Common myeloid progenitor, CD34-positive (primary cell): Measurements from ENCODE around the gene ZNF710.
"Not testable (repeated sequence)": the region's sequence is repeated elsewhere in the genome, so short reads cannot be mapped to it uniquely, and the experiment has no call there.

Experiments
- CTCF ChIA-PET: fragments of 350-600 bp; sonication (Branson Sonifier 250); formaldehyde crosslinking; loops from one replicate; lab custom pipeline; 2021; ENCODE audit warnings: antibody characterized with exemption; lab: Charles Lee
- POLR2A ChIA-PET: fragments of 350-600 bp; sonication (Branson Sonifier 250); formaldehyde crosslinking; loops from one replicate; lab custom pipeline; 2021; ENCODE audit warnings: antibody characterized with exemption; lab: Charles Lee
- DNase-seq, 3 donors: peaks; one replicate each; pipeline versions ENCODE4 v3.0.0 to v3.0.0-alpha.2; 2013
- H3K27ac ChIP-seq, 2 experiments: 1 replicate in 1 of 2; 2 replicates in 1 of 2; pipeline ENCODE4 v1.7.0; 2013; ENCODE audit warnings: inconsistent platforms in 2 of 2, low read length in 2 of 2, mild to moderate bottlenecking in 2 of 2, low read depth in 1 of 2, moderate library complexity in 1 of 2; ENCODE audit not compliant: severe bottlenecking in 2 of 2, insufficient read depth in 1 of 2, poor library complexity in 1 of 2
- H3K27me3 ChIP-seq, 5 experiments: replicated peaks in 2 of 5; 1 replicate in 3 of 5; 2 replicates in 2 of 5; pipeline versions ENCODE4 v1.6.1 to v1.7.0; 2013; ENCODE audit warnings: low read length in 4 of 5, mild to moderate bottlenecking in 2 of 5, moderate library complexity in 2 of 5, inconsistent platforms in 1 of 5; ENCODE audit not compliant: insufficient read depth in 5 of 5, control insufficient read depth in 4 of 5
- H3K36me3 ChIP-seq, 4 experiments: 1 replicate in 2 of 4; 2 replicates in 2 of 4; pipeline versions ENCODE4 v1.6.1 to v1.7.0; 2013; ENCODE audit warnings: low read length in 3 of 4, control low read depth in 1 of 4, mild to moderate bottlenecking in 1 of 4; ENCODE audit not compliant: control insufficient read depth in 4 of 4, insufficient read depth in 4 of 4
- H3K4me1 ChIP-seq, 4 experiments: 1 replicate in 3 of 4; 2 replicates in 1 of 4; pipeline versions ENCODE4 v1.6.1 to v1.7.1; 2013; ENCODE audit warnings: low read length in 3 of 4, mild to moderate bottlenecking in 3 of 4, control low read depth in 1 of 4, inconsistent platforms in 1 of 4, moderate library complexity in 1 of 4; ENCODE audit not compliant: control insufficient read depth in 4 of 4, insufficient read depth in 4 of 4; ENCODE audit errors: control extremely low read depth in 1 of 4
- H3K4me3 ChIP-seq, 7 experiments: 1 replicate in 4 of 7; 2 replicates in 3 of 7; pipeline versions ENCODE4 v1.5.1 to v1.7.0; 2013; ENCODE audit warnings: mild to moderate bottlenecking in 7 of 7, low read length in 6 of 7, moderate library complexity in 6 of 7, inconsistent platforms in 2 of 7, low read depth in 2 of 7, control low read depth in 1 of 7; ENCODE audit not compliant: insufficient read depth in 4 of 7, control insufficient read depth in 1 of 7; ENCODE audit errors: extremely low read depth in 1 of 7
- H3K9me3 ChIP-seq, 5 experiments: 1 replicate in 4 of 5; 2 replicates in 1 of 5; pipeline versions ENCODE4 v1.6.1 to v1.7.1; 2013; ENCODE audit warnings: low read length in 4 of 5, mild to moderate bottlenecking in 2 of 5, inconsistent platforms in 1 of 5, low read depth in 1 of 5, moderate library complexity in 1 of 5; ENCODE audit not compliant: control insufficient read depth in 4 of 5, insufficient read depth in 2 of 5; ENCODE audit errors: control extremely low read depth in 1 of 5
- WGBS: methylation state at CpG from one replicate; pipeline ENCODE4 v1.1.5; 2013; ENCODE audit not compliant: insufficient coverage; 5-methylcytosine and 5-hydroxymethylcytosine counted together

The ZNF710 gene

GRCh38 chr15:89977836-89978235 is 23.3 kb upstream of the ZNF710 start:
- H3K27me3 ChIP-seq, H3K36me3 ChIP-seq, DNase-seq, H3K4me3 ChIP-seq, CTCF ChIA-PET, H3K27ac ChIP-seq, H3K9me3 ChIP-seq, POLR2A ChIA-PET: not testable (repeated sequence)
- WGBS = 96% methylated on average over 7 of the region's 31 CpGs
- H3K4me1 ChIP-seq = peaks cover 4 to 29% (median 19%) of the 10 kb centered on the region in 4 experiments

DNA sequence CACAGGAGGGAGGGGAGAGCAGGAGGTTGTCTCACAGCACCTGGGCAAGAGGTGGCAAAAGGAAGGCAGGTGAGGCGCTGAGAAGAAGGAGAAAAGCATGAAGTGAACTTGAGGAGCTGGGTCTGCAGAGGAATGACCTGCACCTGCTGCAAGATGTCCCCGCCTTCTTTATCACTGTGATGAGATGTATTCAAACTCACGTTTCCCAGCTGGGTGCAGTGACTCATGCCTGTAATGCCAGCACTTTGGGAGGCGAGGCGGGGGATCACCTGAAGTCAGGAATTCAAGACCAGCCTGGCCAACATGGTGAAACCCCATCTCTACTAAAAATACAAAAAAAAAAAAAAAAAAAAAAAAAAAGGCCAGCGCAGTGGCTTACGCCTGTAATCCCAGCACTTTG is 22.2 kb upstream of the ZNF710 start:
- peaks cover 0 to 5% (median 0%) of the 10 kb centered on the region in 5 experiments for H3K9me3 ChIP-seq
- no peak overlapping the region for H3K27ac ChIP-seq
- peaks cover 4 to 26% (median 18%) of the 10 kb centered on the region in 4 experiments for H3K4me1 ChIP-seq
- no peak overlapping the region for H3K4me3 ChIP-seq
- H3K27me3 ChIP-seq = no peaks in the 10 kb centered on the region
- ChIA-PET POLR2A (no interaction called here), CTCF (interaction anchor here (0.7 kb wide), 1 partner anchor 8 kb away, joined by 3 read pairs; no protein-coding TSS in a partner anchor)
- H3K36me3 ChIP-seq = no peaks in the 10 kb centered on the region
- no peak for DNase-seq
- WGBS = 94% methylated on average over 4 of the region's 7 CpGs

- H3K27ac ChIP-seq = no peak overlapping the region
- peaks cover 0 to 6% (median 3%) of the 10 kb centered on the region in 4 experiments for H3K4me1 ChIP-seq
- no peaks in the 10 kb centered on the region for H3K36me3 ChIP-seq
- H3K27me3 ChIP-seq = no peaks in the 10 kb centered on the region
- CTCF ChIA-PET = no interaction called here
- no peak overlapping the region for H3K4me3 ChIP-seq
- DNase-seq = no peak
- H3K9me3 ChIP-seq = peaks cover 0 to 14% (median 9%) of the 10 kb centered on the region in 5 experiments
- 95% methylated on average over 3 of the region's 4 CpGs for WGBS
- POLR2A ChIA-PET = no interaction called here
These were observed 20.2 kb upstream of the ZNF710 start for GRCh38 chr15:89980896-89981295.

DNA sequence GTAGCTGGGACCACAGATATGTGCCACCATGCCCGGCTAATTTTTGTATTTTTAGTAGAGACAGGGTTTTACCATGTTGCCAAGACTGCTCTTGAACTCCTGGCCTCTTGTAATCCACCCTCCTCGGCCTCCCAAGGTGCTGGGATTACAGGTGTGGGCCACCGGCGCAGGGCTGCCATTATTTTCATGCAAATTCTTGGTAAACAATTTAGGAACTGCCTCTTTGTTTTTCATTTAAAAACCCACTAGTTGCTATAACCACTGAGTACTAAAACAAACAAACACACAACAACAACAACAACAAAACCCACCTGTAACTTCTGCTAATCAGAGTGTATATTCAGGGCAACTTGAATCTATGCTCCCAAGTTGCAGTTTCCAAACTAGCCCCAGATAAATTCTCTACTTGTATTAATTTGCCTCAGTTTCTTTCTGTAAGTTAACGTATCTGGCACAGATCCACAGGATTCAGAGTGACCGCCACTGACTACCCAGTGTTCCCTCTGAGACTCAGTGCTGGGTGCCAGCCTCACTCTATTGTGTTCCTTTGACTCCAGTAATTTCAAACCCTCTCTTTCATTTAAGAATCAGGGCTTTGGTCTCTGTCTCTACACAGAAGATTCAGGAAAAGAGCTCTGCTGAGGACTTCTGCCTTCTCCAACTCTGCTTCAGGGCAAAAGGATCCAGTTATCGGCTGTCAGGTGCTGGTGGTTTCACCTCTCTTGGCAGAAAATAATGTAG is 18.6 kb upstream of the ZNF710 start:
- WGBS = 97% methylated on average over 6 of the region's 7 CpGs
- CTCF ChIA-PET = no interaction called here

GRCh38 chr15:89984001-89984400 is 17.1 kb upstream of the ZNF710 start:
- H3K9me3 ChIP-seq = peaks cover 0 to 14% (median 9%) of the 10 kb centered on the region in 5 experiments
- no peaks in the 10 kb centered on the region for H3K36me3 ChIP-seq
- no CpG with 5 or more reads among the region's 2 CpGs for WGBS
- no peaks in the 10 kb centered on the region for H3K27me3 ChIP-seq
- no peak overlapping the region for H3K27ac ChIP-seq
- no peak for DNase-seq
- H3K4me1 ChIP-seq = no peaks in the 10 kb centered on the region
- CTCF ChIA-PET = interaction anchor here (0.9 to 1.5 kb wide), 2 partner anchors 9 to 16 kb away, joined by 4 to 5 read pairs; partner anchors contain the start of gene ZNF710
- no peak overlapping the region for H3K4me3 ChIP-seq
- POLR2A ChIA-PET = no interaction called here

More for the DNA sequence above, 18.6 kb upstream of the ZNF710 start:
- H3K27me3 ChIP-seq = no peaks in the 10 kb centered on the region
- no peak for DNase-seq
- no peaks in the 10 kb centered on the region for H3K36me3 ChIP-seq
- POLR2A ChIA-PET = no interaction called here
- no peaks in the 10 kb centered on the region for H3K4me1 ChIP-seq
- no peak overlapping the region for H3K4me3 ChIP-seq
- H3K9me3 ChIP-seq = peaks cover 0 to 14% (median 9%) of the 10 kb centered on the region in 5 experiments
- H3K27ac ChIP-seq = no peak overlapping the region

DNA sequence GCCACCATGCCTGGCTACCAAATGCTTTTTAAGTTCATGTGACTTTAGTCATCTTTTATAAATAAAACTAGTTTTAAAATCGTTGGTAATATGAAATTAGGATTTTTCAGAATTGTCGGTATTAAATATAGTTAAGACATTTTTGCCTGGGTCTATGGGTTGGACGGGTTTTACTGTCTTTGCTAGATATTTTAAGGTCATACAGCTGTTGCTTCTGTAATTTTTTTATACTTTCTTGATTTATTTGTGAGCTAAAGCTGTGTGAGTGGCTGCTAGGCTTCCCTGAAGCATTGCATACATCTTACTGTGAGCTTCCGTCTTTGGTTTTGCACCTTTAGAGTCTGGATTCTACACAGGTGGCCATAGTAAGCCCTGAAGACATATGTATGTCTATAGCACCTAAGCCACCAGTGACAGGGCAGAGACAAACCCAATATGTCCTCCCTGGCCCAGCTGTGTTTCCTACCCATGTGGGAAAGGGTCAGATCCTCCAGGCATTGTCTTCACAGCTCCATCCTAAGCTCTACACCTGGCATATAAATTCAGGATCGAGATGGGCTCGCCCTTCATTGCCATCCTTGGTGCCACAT is 16.6 kb upstream of the ZNF710 start:
- CTCF ChIA-PET = interaction anchor here (0.9 to 1.5 kb wide), 3 partner anchors 9 to 86 kb away, joined by 3 to 5 read pairs (median 4); partner anchors contain the start of gene ZNF710
- no peak overlapping the region for H3K4me3 ChIP-seq
- 95% methylated on average over 3 of the region's 6 CpGs for WGBS
- H3K27ac ChIP-seq = no peak overlapping the region
- H3K36me3 ChIP-seq = no peaks in the 10 kb centered on the region
- no peak for DNase-seq
- POLR2A ChIA-PET = no interaction called here
- H3K9me3 ChIP-seq = peaks cover 0 to 14% (median 9%) of the 10 kb centered on the region in 5 experiments
- no peaks in the 10 kb centered on the region for H3K27me3 ChIP-seq
- no peaks in the 10 kb centered on the region for H3K4me1 ChIP-seq

- ChIA-PET CTCF (interaction anchor here (0.6 to 1.5 kb wide), 6 partner anchors 14 to 87 kb away, joined by 3 to 5 read pairs (median 3); partner anchors contain the start of gene ZNF710), POLR2A (no interaction called here)
- no peak overlapping the region for H3K27ac ChIP-seq
- H3K36me3 ChIP-seq = no peaks in the 10 kb centered on the region
- no peaks in the 10 kb centered on the region for H3K27me3 ChIP-seq
- no CpG with 5 or more reads among the region's 3 CpGs for WGBS
- peaks cover 0 to 14% (median 9%) of the 10 kb centered on the region in 5 experiments for H3K9me3 ChIP-seq
- DNase-seq = no peak
- H3K4me3 ChIP-seq = no peak overlapping the region
- H3K4me1 ChIP-seq = no peaks in the 10 kb centered on the region
These were observed 16.0 kb upstream of the ZNF710 start for GRCh38 chr15:89985111-89985510.
